Spleen (tissue), 7 donors: ENCODE data around the gene GALNTL6.

Experiments
- CTCF ChIP-seq, 11 experiments: fragments of 200-600 bp in 7 of 11; fragments of 450-650 bp in 4 of 11; sonication (generic) in 4 of 11; IDR thresholded peaks in 8 of 11; conservative IDR thresholded peaks in 3 of 11; 1 replicate in 7 of 11; 2 replicates in 4 of 11; pipeline versions ENCODE4 v1.4.0 to v1.8.0; 2016 to 2021; ENCODE audit warnings: antibody characterized with exemption in 11 of 11, inconsistent platforms in 4 of 11, mild to moderate bottlenecking in 1 of 11
- POLR2A ChIP-seq, 3 donors: fragments of 450-650 bp; IDR thresholded peaks; one replicate each; pipeline ENCODE4 v1.5.1; 2017; ENCODE audit warnings: antibody characterized with exemption in 3 of 3, mild to moderate bottlenecking in 1 of 3
- POLR2AphosphoS5 ChIP-seq, 3 donors: sonication (generic); formaldehyde crosslinking; IDR thresholded peaks; one replicate each; pipeline ENCODE4 v1.5.1; 2017; ENCODE audit warnings: antibody characterized with exemption in 3 of 3
- donor health status: DM: no; HTN: no; CAD: no; lungs with moderate emphysema.
- donor health status: DM: no; HTN: no; CAD: no.
- donor health status: DM: no; HTN: no; CAD: no.

DNA sequence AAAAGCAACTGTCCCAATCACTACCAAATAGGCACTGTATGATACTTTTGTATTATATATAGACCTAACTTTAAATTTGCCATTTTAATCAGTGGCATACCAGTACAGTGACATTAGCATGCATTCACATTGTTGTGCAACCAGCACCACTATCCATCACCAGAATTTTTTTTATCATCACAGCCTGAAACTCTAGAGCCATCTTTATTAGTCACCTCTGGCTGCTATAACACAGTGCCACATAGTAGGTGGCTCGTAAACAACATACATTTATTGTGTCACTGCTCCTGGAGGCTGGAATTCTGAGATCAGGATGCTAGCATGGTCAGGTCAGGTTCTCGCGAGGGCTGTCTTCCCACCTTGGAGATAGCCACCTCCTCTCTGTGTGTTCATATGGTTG is 1167.0 kb downstream of the GALNTL6 start:
- TF ChIP-seq CTCF (IDR thresholded peaks at IDR 0.05 in 8 of 11, conservative IDR thresholded peaks at IDR 0.05 in 3 of 11), result no peak
- TF ChIP-seq POLR2A (IDR thresholded peaks at IDR 0.05), result no peak
- TF ChIP-seq POLR2AphosphoS5 (IDR thresholded peaks at IDR 0.05), result no peak
